ENCODE data around the gene SPOCK1. TPM values are rescaled to one million over a fixed set of nuclear protein-coding genes. Genes with fewer than 3 reads are reported as not detected.
A peak's percentile ranks its signal among the peaks of the same experiment; 100 is the strongest.

SPOCK1 gene
- polyA plus RNA-seq, 4 donors = 6.4 to 11.5 (median 10.0) TPM

DNA sequence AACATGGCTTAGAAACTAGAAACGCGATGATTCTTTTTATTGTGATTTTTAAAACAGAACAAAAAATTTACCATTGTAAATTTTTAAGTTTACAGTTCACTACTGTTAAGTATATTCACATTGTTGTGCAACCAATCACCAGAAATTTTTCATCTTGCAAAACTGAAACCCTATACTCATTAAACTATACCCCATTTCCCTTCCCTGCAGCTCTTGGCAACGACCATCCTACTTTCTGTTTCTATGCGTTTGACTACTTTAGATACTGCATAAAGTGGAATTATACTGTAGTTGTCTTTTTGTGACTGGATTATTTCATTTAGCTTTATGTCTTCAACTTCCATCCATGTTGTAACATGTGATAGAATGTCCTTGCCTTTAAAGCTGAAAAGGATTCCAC is 52.5 kb downstream of the SPOCK1 start:
- no peak for DNase-seq (ENCODE audit: low read depth in 4 of 4, low spot score in 2 of 4)

GRCh38 chr5:137446151-137446550 is 53.0 kb downstream of the SPOCK1 start:
- DNase-seq (ENCODE audit: low read depth in 4 of 4, low spot score in 2 of 4) = no peak

DNA sequence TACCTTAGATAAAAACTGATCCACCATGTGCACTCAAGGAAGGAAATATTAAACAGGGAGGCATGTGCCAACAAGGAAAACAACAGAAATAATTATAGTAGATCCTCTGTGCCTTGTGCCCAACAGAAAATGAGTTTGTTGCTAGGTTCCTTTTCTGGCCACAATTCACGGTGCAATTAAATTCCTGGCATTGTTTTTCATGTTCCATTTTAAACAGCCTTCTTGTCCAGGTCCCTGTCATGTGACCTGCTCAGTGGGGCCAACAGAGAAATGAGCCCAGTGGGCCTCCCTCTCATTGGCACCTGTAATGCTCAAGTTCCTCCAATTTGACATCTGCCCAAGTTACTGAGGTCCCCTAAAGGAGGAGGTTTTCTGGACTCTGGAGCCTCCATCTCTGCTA is 56.5 kb downstream of the SPOCK1 start:
- no peak for DNase-seq (ENCODE audit: low read depth in 4 of 4, low spot score in 2 of 4)

DNA sequence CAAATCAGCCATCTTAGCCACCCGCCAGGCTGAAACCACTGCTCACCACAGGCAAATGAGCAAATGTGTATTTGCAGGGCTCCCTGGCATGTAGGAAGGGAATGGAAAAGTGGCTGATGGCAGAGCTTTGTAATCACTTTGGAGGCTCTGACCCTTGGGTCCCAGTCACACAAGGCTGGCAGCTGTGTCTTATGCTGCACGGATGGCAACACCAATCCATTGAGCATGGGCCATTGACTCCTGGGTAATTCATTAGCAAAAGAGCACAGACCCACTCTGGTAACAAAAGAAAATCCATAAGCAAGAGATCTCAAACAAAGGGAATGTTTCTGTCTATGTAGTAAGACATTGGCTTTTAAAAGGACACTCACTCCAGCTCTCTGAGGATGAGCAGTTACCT is 57.6 kb downstream of the SPOCK1 start:
- peak in 1 of 4 donors; percentile 10 for DNase-seq (ENCODE audit: low read depth in 4 of 4, low spot score in 2 of 4)

DNA sequence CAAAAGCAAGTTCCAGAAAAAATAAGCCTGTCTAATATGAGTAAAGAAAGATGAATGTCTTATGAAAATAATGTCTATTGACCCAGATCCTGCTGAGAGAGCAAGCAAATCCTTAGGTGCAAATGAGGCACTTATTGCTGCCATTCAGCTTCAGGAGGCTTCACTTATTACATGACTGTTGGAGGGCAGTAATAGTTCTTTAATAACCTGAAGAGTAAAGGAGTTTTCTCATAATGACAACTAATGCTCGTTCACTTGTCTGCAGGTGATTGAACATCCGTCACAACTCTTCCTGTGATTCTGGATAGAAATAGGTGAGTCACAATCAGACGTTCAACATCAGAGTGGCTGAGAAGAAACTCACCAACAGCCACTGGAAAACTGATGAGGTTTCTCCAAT is 58.3 kb downstream of the SPOCK1 start:
- DNase-seq (ENCODE audit: low read depth in 4 of 4, low spot score in 2 of 4) = no peak

DNA sequence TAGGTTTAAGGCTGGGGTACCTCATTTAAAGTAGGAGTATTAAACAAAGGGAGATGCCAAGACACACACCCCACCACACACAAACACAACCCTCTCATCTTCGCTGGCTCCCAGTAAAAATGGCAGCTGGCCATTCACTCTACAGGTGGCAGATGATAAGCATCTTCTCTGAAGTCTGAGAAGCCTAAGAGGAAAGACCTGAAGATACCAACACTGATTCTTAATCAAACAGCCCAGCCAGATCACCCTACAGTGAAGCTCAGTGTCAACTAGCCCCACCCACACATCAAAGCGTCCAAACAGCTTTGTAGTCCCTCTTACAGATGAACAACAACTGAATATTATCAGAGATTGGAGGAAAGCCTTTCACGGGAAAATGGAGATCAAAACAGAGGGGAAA is 59.5 kb downstream of the SPOCK1 start:
- no peak for DNase-seq (ENCODE audit: low read depth in 4 of 4, low spot score in 2 of 4)

DNA sequence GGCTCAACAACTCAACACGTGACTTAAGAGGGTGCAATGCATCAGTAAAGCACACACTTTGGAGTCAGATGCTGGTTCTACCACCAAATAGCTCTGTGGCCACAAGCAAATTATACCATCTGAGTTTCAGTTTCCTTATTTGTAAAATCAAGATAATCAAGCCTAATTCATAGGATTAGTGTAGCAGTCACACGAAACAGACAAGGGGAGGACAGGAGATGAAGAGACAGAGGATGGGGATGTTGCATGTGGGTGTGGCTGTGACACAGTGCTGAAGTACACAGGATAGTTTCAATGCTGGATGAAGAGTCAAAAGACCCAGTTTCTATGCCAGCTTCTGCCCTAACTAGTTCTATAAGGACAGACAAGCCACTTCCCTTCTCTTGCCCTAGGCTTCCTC is 60.2 kb downstream of the SPOCK1 start:
- no peak for DNase-seq (ENCODE audit: low read depth in 4 of 4, low spot score in 2 of 4)

GRCh38 chr5:137437774-137438173 is 61.4 kb downstream of the SPOCK1 start:
- DNase-seq (ENCODE audit: low read depth in 4 of 4, low spot score in 2 of 4) = no peak

GRCh38 chr5:137433539-137433938 is 65.6 kb downstream of the SPOCK1 start:
- no peak for DNase-seq (ENCODE audit: low read depth in 4 of 4, low spot score in 2 of 4)

DNA sequence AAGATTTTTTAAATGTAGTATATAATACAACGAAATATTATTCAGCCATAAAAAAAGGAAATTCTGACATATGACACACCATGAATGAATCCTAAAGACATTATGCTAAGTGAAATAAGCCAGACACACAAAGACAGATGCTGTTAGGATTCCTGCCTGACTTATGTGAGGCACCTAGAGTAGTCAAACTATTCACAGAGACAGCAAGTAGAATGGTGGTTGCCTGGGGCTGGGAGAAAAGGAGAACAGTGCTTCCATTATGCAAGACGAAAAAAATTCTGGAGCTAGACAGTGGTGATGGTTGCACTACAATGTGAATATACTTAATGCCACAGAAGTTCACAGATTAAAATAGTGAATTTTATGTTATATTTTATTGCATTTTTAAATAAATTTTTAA is 66.8 kb downstream of the SPOCK1 start:
- no peak for DNase-seq (ENCODE audit: low read depth in 4 of 4, low spot score in 2 of 4)

DNA sequence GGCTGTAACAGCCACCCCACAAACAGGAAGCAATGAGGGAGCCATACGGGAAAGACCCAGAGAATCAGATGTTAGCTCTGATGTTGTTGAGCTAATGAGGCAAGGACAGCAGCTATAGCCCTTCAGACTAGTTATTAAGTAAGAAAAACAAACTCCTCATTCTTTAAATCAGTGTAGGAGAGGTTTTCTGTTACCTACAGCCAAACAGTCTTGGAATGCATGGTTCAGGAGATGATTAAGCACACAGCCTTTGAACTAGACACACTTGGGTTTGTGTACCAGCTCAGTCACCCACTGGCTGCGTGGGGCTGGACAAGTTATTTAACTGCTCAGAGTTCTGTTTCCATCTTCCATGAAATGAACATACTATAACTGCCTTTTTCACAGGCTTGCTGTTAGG is 68.1 kb downstream of the SPOCK1 start:
- no peak for DNase-seq (ENCODE audit: low read depth in 4 of 4, low spot score in 2 of 4)

- DNase-seq (ENCODE audit: low read depth in 4 of 4, low spot score in 2 of 4) = no peak
Observed at GRCh38 chr5:137415231-137415681, 83.9 kb downstream of the SPOCK1 start.

DNA sequence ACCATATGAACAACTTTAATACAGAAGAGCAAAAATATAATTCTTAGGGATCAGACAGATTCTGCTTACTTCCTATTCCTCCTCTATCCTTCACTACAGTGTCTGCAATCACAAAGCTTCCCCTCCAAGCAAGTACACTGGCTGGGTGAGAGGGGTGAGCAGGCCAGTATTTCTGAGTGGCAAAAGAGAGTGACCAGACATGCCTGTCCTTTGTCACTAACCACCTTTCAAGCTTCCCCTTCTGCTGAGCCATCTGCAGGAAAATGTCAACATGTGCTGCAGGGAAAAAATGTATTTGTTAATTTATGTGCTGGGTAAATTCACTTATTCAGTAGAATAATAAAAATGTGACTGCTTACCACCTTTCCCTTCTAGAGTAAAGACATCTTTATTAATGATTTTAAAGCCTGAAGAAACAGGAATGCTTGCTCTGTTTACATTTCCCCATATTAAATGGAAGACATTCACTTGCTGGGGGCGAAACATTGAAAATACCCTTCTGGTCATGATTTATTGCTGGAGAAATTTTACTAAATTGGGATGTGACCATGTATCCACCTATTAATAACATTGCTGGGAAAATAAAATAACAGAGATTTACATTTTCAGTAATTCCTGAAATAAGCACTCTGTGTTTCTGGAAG is 84.9 kb downstream of the SPOCK1 start:
- DNase-seq (ENCODE audit: low read depth in 4 of 4, low spot score in 2 of 4) = no peak

DNA sequence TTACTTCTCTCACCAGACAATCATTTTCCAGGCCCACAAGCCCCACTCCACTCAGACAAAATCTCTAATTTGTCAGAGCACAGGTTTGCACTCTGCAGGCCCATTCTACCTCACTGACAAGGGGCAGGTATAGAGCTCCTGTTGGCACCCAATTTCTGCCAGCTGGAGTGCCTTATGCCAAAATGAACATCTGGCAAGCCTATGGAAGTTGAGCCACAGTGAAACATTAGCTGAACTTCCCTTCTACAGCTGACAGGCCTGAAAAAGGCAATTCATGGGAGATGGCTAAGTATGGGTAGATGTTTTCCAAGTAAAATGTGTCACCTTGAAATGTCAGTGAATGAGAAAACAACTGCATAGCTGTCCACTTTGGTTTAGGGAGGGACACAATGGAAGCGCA is 87.0 kb downstream of the SPOCK1 start:
- DNase-seq (ENCODE audit: low read depth in 4 of 4, low spot score in 2 of 4) = no peak

DNA sequence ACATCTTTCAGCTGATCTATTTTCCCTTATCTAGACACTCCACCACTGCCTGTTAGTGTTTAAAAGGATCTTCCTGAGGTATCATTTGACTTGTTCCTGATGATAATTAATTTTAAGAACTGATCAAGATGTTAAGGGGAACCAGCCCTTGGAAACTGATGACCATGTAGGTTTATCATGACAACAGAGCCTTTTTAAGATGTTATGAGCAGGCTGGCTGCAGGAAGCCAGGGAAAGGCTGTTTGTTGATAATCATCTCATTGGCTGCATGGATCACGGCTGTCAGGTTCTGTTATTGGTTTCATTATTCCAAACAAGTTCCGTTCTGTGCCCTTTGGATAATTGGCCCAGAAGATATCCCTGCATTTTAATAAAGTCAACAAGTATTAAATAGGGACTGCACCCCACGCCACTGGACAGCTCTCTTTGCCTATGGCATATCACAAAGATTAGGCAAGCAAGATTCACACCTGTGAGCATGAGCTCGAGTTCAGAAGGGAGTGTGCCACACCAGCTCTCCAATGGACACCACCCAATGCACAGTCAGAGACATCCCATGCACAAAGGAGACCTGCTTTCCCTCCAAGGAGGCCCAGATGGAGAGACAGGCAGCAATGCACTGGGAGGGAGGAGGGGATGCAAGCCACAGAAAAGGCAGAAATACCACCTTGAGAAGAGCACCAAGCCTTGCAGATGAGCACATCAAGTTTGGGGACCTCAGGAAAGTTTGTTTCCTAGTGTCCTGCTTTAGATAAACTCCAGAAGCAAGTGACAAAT is 88.7 kb downstream of the SPOCK1 start:
- no peak for DNase-seq (ENCODE audit: low read depth in 4 of 4, low spot score in 2 of 4)

GRCh38 chr5:137409736-137410135 is 89.4 kb downstream of the SPOCK1 start:
- DNase-seq (ENCODE audit: low read depth in 4 of 4, low spot score in 2 of 4) = no peak

DNA sequence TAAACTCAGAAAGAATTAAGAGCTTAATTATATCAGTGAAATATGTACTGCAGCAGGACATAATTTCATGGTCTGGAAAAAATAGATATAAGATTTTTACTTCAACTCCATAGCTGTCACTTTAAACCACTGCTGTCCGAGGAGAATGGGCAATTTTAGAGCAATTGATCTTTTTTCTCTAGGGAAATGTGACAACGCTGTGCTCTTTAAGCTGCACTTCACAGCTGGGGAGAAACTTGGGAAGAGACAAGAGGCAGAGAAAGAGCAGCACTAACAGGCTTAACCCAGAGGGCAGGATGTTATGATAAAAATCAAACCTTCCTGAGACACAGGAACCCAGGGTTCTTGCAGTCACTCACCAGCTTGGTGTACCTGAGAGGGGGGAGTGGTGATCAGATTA is 92.0 kb downstream of the SPOCK1 start:
- no peak for DNase-seq (ENCODE audit: low read depth in 4 of 4, low spot score in 2 of 4)

DNA sequence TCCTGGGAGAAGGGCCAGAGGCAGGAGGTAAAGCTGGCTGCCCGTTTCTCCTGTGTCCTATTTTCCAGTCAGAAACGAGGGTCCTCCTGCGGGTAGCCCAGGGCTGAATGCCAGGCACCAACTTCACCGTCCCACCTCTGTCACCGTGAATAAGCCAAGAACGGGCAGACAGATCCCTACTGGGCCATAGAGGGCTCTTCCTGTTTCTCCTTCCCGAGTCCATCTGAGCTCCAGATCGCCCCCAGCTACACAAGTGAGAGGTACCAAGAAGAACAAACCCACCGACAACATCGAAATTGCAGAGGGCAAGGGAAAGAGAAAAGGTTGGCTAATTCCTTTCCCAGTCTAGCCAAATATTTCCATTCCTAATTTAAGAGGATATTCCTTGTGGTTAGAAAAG is 93.7 kb downstream of the SPOCK1 start:
- DNase-seq (ENCODE audit: low read depth in 4 of 4, low spot score in 2 of 4) = no peak

- no peak for DNase-seq (ENCODE audit: low read depth in 4 of 4, low spot score in 2 of 4)
Observed at GRCh38 chr5:137403869-137404268, 95.3 kb downstream of the SPOCK1 start.

GRCh38 chr5:137402436-137403187 is 96.5 kb downstream of the SPOCK1 start:
- DNase-seq (ENCODE audit: low read depth in 4 of 4, low spot score in 2 of 4) = no peak

DNA sequence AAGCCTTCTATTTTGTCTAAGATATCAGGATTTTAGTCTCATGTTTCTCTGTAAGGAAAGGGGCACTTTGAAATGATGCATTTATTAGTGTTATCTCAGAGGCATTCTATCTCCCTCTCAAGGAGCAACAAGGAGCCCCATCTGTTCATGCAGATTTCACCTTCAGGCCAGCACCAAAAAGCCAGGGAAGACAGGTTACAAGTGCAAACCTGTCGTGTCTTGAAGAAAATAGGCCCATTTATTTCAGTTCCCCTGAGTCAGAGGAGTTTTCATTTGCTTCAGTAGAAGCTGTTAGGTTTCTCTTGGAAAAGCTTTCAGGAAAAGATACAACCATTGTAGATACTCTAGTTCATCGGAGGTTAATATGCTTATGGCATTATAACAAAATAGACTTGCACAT is 97.2 kb downstream of the SPOCK1 start:
- DNase-seq (ENCODE audit: low read depth in 4 of 4, low spot score in 2 of 4) = no peak

DNA sequence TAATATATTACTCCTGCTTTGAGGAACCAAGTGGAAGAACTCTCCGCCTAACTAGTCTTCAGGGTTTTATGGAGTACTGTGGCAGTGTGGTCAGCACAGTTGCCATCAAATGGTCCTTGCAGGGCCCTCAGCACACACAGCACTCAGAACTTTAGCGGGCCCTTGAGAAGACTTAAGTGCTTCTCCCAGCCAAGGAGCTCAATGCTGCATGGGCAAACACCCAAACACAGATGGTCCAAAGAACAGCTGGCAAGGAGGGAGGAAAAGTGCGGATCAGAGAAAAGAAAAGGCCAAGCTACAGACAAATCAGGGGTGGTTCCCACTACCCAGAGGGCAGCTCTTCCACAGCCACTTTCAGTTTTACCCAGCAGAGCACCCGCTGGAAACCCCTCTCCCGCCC is 98.6 kb downstream of the SPOCK1 start:
- no peak for DNase-seq (ENCODE audit: low read depth in 4 of 4, low spot score in 2 of 4)

Data from left renal cortex interstitium (tissue), 4 donors.